Activated naive CD4-positive, alpha-beta T cell treated with anti-CD3 and anti-CD28 coated beads for 36 hours (primary cell): Measurements from ENCODE around the gene LCN12. TPM values are rescaled to one million over a fixed set of nuclear protein-coding genes. Genes with fewer than 3 reads are reported as not detected.
"Not testable (repeated sequence)": the region's sequence is repeated elsewhere in the genome, so short reads cannot be mapped to it uniquely, and the experiment has no call there.

Experiments
- CTCF ChIA-PET: fragments of 350-600 bp; sonication (Branson Sonifier 250); formaldehyde crosslinking; loops from one replicate; lab custom pipeline; 2021; ENCODE audit warnings: antibody characterized with exemption; lab: Charles Lee
- DNase-seq: peaks from one replicate; pipeline ENCODE4 v3.0.0-alpha.2; 2020
- H3K27ac Mint-ChIP-seq: one replicate; pipeline ENCODE4 v1.8.0; 2021; ENCODE audit warnings: mild to moderate bottlenecking, mixed read lengths
- H3K27me3 Mint-ChIP-seq: one replicate; pipeline ENCODE4 v1.8.0; 2021; ENCODE audit warnings: low read depth, mixed read lengths
- H3K36me3 Mint-ChIP-seq: one replicate; pipeline ENCODE4 v1.8.0; 2021; ENCODE audit warnings: low read depth, mixed read lengths
- H3K4me1 Mint-ChIP-seq: one replicate; pipeline ENCODE4 v1.8.0; 2021; ENCODE audit warnings: low read depth, mixed read lengths
- H3K4me3 Mint-ChIP-seq: one replicate; pipeline ENCODE4 v1.8.0; 2021; ENCODE audit warnings: mild to moderate bottlenecking, moderate library complexity, mixed read lengths
- H3K9me3 Mint-ChIP-seq: one replicate; pipeline ENCODE4 v1.8.0; 2021; ENCODE audit warnings: mixed read lengths
- intact Hi-C: fragments of 100-400 bp; cut with micrococcal nuclease; formaldehyde crosslinking; loops from one replicate; pipeline ENCODE4 v1.15.1; 2023
- total RNA-seq, 2 experiments: library from RNA; stranded (reverse); gene quantifications; one replicate each; pipeline ENCODE4 v1.2.3, GENCODE V29; 2021

LCN12 gene
- total RNA-seq, 2 experiments from 2014 or later, result 1.1 to 1.9 TPM

DNA sequence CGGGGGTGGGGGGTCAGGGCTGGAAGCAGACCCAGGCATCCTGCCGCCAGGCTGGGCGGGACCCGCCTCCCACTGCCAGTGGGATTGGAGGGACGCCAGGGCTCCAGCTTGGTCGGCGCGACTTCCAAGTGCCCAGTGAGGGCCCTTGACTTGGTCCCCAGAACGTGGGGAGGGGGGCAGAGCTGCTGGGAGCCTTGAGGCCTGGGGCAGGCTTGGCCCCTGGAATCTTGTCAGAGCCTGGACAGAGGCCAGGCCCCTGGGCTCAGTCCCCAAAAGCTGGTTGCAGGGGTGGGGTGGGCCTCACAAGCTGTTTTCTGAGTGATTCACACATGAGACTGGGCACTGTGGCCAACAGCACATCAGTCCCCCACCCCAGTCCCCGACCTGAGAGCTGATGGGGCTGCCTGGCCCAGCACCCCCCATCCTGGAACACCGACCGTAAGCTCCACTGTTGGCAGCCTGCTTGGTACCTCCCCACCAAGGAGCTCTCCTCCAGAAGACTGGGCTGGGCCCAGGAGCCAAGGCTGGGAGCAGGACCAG is 43.8 kb downstream of the LCN12 start:
- no peak overlapping the region for H3K4me3 Mint-ChIP-seq
- H3K9me3 Mint-ChIP-seq, result no peaks in the 10 kb centered on the region
- CTCF ChIA-PET, result interaction anchor here (0.5 to 1.6 kb wide), 4 partner anchors 34 to 295 kb away, joined by 3 to 15 read pairs (median 4); no protein-coding TSS in a partner anchor
- H3K4me1 Mint-ChIP-seq, result peaks cover 25% of the 10 kb centered on the region
- H3K27me3 Mint-ChIP-seq, result peaks cover 13% of the 10 kb centered on the region
- H3K27ac Mint-ChIP-seq, result no peak overlapping the region
- no peak for DNase-seq
- intact Hi-C loops, result no loop called here
- peaks cover 9% of the 10 kb centered on the region for H3K36me3 Mint-ChIP-seq

DNA sequence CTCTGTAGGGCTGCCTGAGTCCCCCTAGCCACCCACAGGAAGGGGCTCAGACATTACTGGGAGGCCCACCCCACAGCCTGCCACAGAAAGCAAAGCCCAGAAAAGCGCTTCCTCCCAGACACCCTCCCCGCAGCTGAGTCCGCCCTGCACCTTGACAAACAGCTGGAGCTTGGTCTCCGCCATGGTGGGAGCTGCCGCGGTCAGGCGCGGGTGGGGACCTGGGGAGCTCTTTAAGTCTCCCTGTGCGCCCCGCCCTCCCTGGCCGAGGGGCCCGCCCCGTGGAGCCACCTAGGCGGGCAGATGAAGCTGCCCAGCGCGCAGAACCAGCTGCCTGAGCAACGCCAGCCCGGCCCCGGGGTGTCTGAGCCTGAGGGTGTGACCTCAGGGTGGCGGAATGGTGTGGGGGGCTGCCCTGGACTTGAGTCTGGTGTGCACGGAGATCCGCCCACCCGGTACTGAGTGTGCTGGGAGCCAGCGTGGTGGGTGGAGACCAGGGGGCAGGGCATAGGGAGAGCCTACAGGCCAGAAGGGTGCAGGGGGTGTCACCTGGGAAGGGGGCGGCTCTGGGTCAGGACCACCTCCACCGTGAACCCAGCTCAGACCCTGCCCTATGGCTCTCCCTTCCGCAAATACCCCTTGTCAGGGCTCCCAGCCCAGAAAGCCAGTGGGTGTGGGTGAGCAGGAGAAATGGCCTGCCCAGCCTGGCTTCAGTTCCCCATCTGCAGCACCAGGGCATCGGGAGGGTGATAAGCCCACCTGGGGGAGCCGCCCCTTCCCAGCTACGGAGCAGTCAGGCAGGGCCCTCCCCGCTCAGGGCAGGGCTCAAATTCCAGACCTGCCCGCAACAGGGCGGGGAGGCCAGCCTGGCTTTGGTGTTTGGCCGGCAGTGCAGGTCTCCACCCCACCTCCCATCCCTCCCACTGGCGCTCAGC is 44.6 kb downstream of the LCN12 start, which contains the start of gene CLIC3:
Gene CLIC3, minus strand, starts transcription at position 208 of the 932 bp plus-strand sequence. Its CDS starts 25 bp downstream, at position 183.
- peaks cover 13% of the 10 kb centered on the region for H3K27me3 Mint-ChIP-seq
- peaks cover 21% of the 10 kb centered on the region for H3K4me1 Mint-ChIP-seq
- intact Hi-C loops, result no loop called here
- no peak for DNase-seq
- H3K36me3 Mint-ChIP-seq, result peaks cover 9% of the 10 kb centered on the region
- CTCF ChIA-PET, result interaction anchor here (0.8 to 1.6 kb wide), 2 partner anchors 33 to 50 kb away, joined by 5 to 15 read pairs; no protein-coding TSS in a partner anchor
- no peak within 1 kb of the TSS for H3K27ac Mint-ChIP-seq
- no peaks in the 10 kb centered on the region for H3K9me3 Mint-ChIP-seq
- no peak within 1 kb of the TSS for H3K4me3 Mint-ChIP-seq

DNA sequence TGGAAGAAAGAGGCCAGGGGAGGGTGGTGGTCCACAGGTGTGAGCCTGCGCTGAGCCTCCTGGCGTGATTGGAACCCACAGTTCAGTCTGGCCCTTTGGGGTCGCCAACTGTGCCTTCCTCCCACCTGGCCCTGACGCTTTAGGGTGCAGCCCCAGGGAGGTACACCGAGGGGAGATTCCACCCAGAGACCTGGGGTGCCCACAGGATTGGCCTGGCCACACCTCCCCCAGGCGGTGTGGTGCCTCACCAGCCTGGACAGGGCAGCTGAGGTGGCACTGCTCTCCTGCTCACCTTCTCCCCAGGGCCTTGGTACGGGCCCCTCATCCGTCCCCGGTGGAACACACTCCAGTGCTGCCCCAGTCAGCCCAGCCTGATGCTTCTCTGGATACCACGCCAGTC is 45.3 kb downstream of the LCN12 start:
- H3K9me3 Mint-ChIP-seq, result no peaks in the 10 kb centered on the region
- no peak overlapping the region for H3K27ac Mint-ChIP-seq
- CTCF ChIA-PET, result interaction anchor here (1.0 kb wide), 1 partner anchor 8 kb away, joined by 3 read pairs; no protein-coding TSS in a partner anchor
- H3K36me3 Mint-ChIP-seq, result peaks cover 9% of the 10 kb centered on the region
- intact Hi-C loops, result no loop called here
- no peak for DNase-seq
- peaks cover 20% of the 10 kb centered on the region for H3K4me1 Mint-ChIP-seq
- H3K4me3 Mint-ChIP-seq, result no peak overlapping the region
- peaks cover 13% of the 10 kb centered on the region for H3K27me3 Mint-ChIP-seq

DNA sequence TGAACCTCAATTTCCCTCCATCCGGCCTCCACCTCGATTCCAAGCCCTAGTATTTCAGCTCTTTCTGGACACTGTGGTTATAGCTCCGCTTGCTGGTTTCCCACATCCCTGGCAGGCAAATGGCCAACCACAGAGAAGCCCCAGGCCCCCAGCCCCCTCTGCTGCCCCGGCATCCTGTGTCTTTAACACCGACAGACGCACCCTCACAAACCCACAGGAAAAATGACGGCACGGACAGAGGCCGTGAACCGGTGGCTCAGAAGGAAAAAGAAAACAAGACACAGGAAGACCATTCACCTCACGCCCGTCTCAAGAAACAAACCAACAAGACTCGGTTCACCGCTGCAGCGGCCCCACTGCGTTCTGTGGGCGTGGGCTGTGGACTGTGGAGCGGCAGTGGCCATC is 45.8 kb downstream of the LCN12 start:
- Mint-ChIP-seq H3K36me3 (peaks cover 9% of the 10 kb centered on the region), H3K4me1 (peaks cover 20% of the 10 kb centered on the region), H3K4me3 (no peak overlapping the region), H3K27me3 (peaks cover 13% of the 10 kb centered on the region), H3K9me3 (no peaks in the 10 kb centered on the region), H3K27ac (no peak overlapping the region)
- peak; percentile 42 for DNase-seq
- CTCF ChIA-PET, result interaction anchor here (1.0 kb wide), 1 partner anchor 8 kb away, joined by 3 read pairs; no protein-coding TSS in a partner anchor
- intact Hi-C loops, result no loop called here

DNA sequence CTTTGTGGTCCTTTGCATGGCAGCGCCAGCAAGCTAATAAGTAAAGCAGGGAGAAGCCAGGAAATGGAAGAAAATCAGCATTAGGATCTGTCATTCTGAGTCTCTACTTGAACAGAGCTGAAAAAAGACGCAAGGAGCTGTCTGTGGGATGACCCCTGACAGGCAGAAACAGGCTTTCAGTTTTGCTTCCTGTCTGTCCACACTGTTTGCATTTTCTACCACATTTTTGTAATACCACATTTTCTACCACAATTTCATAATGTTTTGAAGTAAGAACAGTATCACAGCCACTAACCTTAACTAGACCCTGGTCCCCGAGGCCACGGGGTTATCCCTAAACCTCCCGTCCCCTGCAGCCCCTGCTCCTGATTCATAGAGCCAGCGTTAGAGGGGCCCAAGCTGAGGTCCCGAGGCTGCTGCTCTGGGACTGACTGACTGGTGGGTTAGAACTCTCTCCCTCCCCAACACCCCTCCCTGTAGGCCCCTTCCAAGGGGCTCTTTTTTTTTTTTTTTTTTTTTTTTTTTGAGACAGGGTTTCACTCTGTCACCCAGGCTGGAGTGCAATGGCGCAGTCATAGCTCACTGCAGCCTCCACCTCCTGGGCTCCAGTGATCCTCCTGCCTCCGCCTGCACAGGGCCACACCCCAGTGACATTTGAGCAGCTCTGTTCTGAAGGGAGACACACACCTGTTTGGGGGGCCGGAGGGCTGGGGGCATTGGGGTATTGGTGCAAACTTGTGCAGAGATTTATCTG is 48.3 kb downstream of the LCN12 start:
- H3K27ac Mint-ChIP-seq, result no peak overlapping the region
- peaks cover 13% of the 10 kb centered on the region for H3K4me1 Mint-ChIP-seq
- no peak overlapping the region for H3K4me3 Mint-ChIP-seq
- no peaks in the 10 kb centered on the region for H3K9me3 Mint-ChIP-seq
- CTCF ChIA-PET, result interaction anchor here (0.7 to 1.7 kb wide), 2 partner anchors 35 to 527 kb away, joined by 5 to 6 read pairs; no protein-coding TSS in a partner anchor
- DNase-seq, result no peak
- intact Hi-C loops, result no loop called here
- no peaks in the 10 kb centered on the region for H3K36me3 Mint-ChIP-seq
- H3K27me3 Mint-ChIP-seq, result peaks cover 13% of the 10 kb centered on the region

DNA sequence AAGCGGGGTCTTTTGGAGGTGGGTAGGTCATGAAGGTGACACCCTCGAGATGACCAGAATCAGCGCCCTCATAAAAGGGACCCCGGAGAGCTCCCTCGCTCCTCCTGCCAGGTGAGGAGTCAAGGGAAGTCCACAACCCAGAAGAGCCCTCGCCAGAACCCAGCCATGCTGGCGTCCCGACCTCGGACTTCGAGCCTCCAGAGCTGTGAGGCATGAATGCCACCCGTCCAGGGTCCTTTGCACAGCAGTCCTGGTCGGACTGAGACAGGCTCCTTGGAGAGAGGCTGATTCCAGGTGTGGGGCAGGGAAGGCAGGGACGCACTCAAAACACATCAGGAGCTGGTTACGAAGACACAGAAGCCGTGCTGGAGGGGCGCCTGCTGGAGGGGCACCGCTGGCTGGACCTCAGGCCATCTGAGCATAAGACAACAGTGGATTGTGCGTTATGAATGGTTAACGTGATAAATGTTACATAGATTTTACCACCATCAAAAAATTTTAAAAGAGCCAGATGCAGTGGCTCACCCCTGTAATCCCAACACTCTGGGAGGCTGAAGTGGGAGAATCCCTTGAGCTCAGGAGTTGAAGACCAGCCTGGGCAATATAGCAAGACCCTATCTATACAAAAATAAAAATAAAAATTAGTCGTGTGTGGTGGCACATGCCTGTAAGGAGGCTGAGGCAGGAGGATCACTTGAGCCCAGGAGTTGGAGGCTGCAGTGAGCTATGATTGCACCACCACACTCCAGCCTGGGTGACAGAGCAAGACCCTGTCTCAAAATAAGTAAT is 50.0 kb downstream of the LCN12 start:
- Mint-ChIP-seq H3K36me3 (no peaks in the 10 kb centered on the region), H3K4me1 (peaks cover 10% of the 10 kb centered on the region), H3K4me3 (no peak overlapping the region), H3K9me3 (no peaks in the 10 kb centered on the region), H3K27ac (no peak overlapping the region), H3K27me3 (peaks cover 13% of the 10 kb centered on the region)
- no peak for DNase-seq
- intact Hi-C loops, result no loop called here
- CTCF ChIA-PET, result interaction anchor here (0.6 to 0.9 kb wide), 2 partner anchors 33 to 515 kb away, joined by 3 read pairs; no protein-coding TSS in a partner anchor

DNA sequence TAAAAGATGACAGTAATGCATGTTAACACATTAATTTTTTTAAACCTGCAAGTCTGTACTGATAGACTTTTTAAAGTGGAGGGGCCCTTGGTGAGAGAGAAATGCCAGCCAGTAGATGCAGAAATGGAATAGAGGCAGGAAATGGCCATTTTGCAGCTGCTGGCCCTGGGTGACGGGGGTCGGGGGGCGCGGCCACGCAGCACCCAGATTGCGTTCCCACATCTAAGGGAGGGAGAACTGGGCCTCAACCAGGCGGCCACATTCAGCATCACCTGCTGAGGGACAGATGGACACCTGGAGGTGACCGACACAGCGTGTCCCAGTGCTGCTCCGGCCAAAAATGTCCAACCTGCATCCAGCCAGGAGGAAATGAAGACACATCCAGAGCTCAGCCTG is 50.6 kb downstream of the LCN12 start:
- Mint-ChIP-seq H3K9me3 (no peaks in the 10 kb centered on the region), H3K27me3 (peaks cover 10% of the 10 kb centered on the region), H3K27ac (no peak overlapping the region), H3K4me1 (peaks cover 8% of the 10 kb centered on the region), H3K36me3 (no peaks in the 10 kb centered on the region), H3K4me3 (no peak overlapping the region)
- DNase-seq, result no peak
- CTCF ChIA-PET, result interaction anchor here (0.9 to 1.0 kb wide), 2 partner anchors 10 to 32 kb away, joined by 3 read pairs; no protein-coding TSS in a partner anchor
- intact Hi-C loops, result no loop called here

DNA sequence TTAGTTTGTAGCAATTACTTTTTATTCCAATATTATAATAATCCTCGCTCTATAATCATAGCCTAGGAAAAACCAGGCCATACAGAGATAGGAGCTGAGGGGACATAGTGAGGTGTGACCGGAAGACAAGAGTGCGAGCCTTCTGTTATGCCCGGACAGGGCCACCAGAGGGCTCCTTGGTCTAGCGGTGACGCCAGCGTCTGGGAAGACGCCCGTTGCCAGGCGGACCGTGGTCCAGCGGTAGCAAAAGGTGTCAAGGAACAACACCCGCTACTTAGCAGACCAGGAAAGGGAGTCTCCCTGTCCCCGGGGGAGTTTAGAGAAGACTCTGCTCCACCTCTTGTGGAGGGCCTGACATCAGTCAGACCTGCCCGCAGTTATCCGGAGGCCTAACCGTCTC is 52.2 kb downstream of the LCN12 start:
- not testable (repeated sequence) for DNase-seq, H3K4me1 Mint-ChIP-seq, H3K27me3 Mint-ChIP-seq, H3K4me3 Mint-ChIP-seq, H3K36me3 Mint-ChIP-seq, H3K9me3 Mint-ChIP-seq, H3K27ac Mint-ChIP-seq
- intact Hi-C loops, result loop anchor here (2.0 kb wide), 1 partner anchor 31 kb away; no protein-coding TSS in a partner anchor
- CTCF ChIA-PET, result interaction anchor here (1.1 kb wide), 1 partner anchor 31 kb away, joined by 5 read pairs; no protein-coding TSS in a partner anchor

Other genes with a start within 250 kb of the LCN12 start
- gene DIPK1B, start 239.7 kb upstream of the LCN12 start, total RNA-seq, result under 1 TPM in 1 of 2 experiments, not detected in 1; 0.10 TPM
- gene LCN10, start 209.3 kb upstream of the LCN12 start, total RNA-seq, result 1 to 10 TPM in 1 of 2 experiments, under 1 TPM in 1; 0.83 to 1.0 TPM
- gene LCN6, start 203.7 kb upstream of the LCN12 start, total RNA-seq, result not detected
- not detected for gene LCN8, start 194.0 kb upstream of the LCN12 start, total RNA-seq
- not detected for gene LCN15, start 187.8 kb upstream of the LCN12 start, total RNA-seq
- gene TMEM141, start 160.9 kb upstream of the LCN12 start, total RNA-seq, result 10 to 100 TPM; 38.1 to 39.6 TPM
- under 1 TPM; 0.38 to 0.47 TPM for gene CCDC183, start 155.9 kb upstream of the LCN12 start, total RNA-seq
- gene RABL6, start 144.3 kb upstream of the LCN12 start, total RNA-seq, result 10 to 100 TPM; 74.9 to 82.7 TPM
- gene AJM1, start 109.8 kb upstream of the LCN12 start, total RNA-seq, result 1 to 10 TPM; 1.7 to 2.0 TPM
- 100 to 1,000 TPM; 110 to 116 TPM for gene PHPT1, start 102.9 kb upstream of the LCN12 start, total RNA-seq
- gene MAMDC4, start 99.9 kb upstream of the LCN12 start, total RNA-seq, result 10 to 100 TPM; 15.9 to 16.1 TPM
- gene EDF1, start 86.0 kb upstream of the LCN12 start, total RNA-seq, result 100 to 1,000 TPM; 259 to 288 TPM
- gene TRAF2, start 65.8 kb upstream of the LCN12 start, total RNA-seq, result 10 to 100 TPM; 39.7 to 41.8 TPM
- 10 to 100 TPM; 44.0 to 47.8 TPM for gene FBXW5, start 7.5 kb upstream of the LCN12 start, total RNA-seq
- gene C8G, start 7.0 kb upstream of the LCN12 start, total RNA-seq, result under 1 TPM in 1 of 2 experiments, not detected in 1; 0.83 TPM
- not detected for gene PTGDS, start 25.2 kb downstream of the LCN12 start, total RNA-seq
- gene LCNL1, start 30.7 kb downstream of the LCN12 start, total RNA-seq, result not detected
- 10 to 100 TPM; 75.9 to 76.8 TPM for gene PAXX, start 40.1 kb downstream of the LCN12 start, total RNA-seq
- gene CLIC3, start 44.3 kb downstream of the LCN12 start, total RNA-seq, result not detected
- 1 to 10 TPM; 4.1 to 4.7 TPM for gene ABCA2, start 76.0 kb downstream of the LCN12 start, total RNA-seq
- not detected for gene FUT7, start 79.8 kb downstream of the LCN12 start, total RNA-seq
- 10 to 100 TPM; 14.2 to 15.9 TPM for gene NPDC1, start 93.9 kb downstream of the LCN12 start, total RNA-seq
- gene ENTPD2, start 101.8 kb downstream of the LCN12 start, total RNA-seq, result not detected
- 1 to 10 TPM; 3.8 to 3.9 TPM for gene SAPCD2, start 118.3 kb downstream of the LCN12 start, total RNA-seq
- 1 to 10 TPM; 2.6 to 3.4 TPM for gene UAP1L1, start 125.2 kb downstream of the LCN12 start, total RNA-seq
- 10 to 100 TPM; 18.7 to 18.9 TPM for gene MAN1B1, start 134.7 kb downstream of the LCN12 start, total RNA-seq
- gene DPP7, start 162.5 kb downstream of the LCN12 start, total RNA-seq, result 100 to 1,000 TPM; 162 to 167 TPM
- gene GRIN1, start 186.9 kb downstream of the LCN12 start, total RNA-seq, result under 1 TPM in 1 of 2 experiments, not detected in 1; 0.35 TPM
- gene LRRC26, start 217.8 kb downstream of the LCN12 start, total RNA-seq, result not detected
- gene TMEM210, start 219.8 kb downstream of the LCN12 start, total RNA-seq, result not detected
- gene ANAPC2, start 236.3 kb downstream of the LCN12 start, total RNA-seq, result 10 to 100 TPM; 34.8 to 36.6 TPM
- gene SSNA1, start 236.4 kb downstream of the LCN12 start, total RNA-seq, result 10 to 100 TPM; 48.2 to 49.9 TPM
- gene TPRN, start 248.5 kb downstream of the LCN12 start, total RNA-seq, result 1 to 10 TPM; 2.1 to 2.6 TPM